NCI-H82 treated with DMSO at 0.1 percent for 48 hours (cell line): ENCODE measurements around the gene JADE2.
A peak's percentile ranks its signal among the peaks of the same experiment; 100 is the strongest.

Source experiments
- DNase-seq: peaks from one replicate; lab custom pipeline; 2025; ENCODE audit not compliant: unreplicated experiment; lab: John Stamatoyannopoulos, UW

JADE2 gene

GRCh38 chr5:134568761-134569695 is 43.6 kb downstream of the JADE2 start:
- no peak for DNase-seq

DNA sequence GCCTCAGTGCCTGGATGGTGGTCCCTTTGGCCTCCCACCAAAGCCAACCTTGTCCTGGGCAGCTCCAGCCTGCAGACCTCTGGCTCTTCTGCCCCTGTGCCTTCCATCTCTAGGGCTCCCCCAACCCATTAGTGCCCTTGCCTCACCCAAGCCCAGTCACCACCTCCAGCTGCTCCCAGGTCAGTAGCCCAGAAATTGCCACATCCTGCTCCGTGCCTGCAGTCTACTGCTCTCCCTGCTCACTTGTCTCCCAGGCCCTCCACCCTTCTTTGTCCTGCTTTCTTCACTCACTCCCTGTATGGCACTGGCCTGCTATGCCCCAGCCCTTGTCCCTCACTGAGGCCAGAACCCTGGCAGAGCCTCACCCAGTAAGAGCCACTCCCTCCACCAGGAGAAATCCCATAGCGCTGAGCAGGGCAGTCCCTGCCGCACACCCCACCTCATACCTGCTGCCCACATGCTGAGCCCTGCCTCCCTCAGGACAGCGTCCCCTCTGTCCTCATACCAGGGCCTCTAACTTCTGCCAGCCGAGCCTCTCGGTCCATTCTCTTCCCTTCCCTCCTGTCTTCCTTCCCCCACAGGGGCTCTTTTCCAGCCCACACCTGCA is 44.4 kb downstream of the JADE2 start:
- DNase-seq: no peak

DNA sequence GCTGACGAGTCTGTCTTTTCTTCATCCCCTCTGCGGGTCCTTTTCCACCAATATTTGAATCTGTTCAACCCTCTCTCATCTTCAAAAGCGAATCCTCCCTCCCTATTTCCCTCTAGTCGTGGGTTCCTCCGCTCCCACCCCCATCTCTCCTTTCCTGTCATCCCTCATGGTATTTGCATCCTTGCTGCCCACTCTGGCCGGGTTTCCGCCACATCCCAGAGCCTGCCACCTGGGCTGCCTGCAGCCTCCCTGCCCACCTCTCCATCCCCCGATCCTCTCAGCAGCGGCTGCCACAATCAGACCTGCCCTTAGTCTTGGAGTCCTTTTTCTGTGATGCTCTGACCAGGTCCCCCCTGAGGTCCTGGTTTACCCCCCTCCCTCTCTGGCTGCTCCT is 44.9 kb downstream of the JADE2 start:
- no peak for DNase-seq

- no peak for DNase-seq
Observed at GRCh38 chr5:134570886-134571285, 45.4 kb downstream of the JADE2 start.

- DNase-seq: no peak
Observed at GRCh38 chr5:134571693-134572405, 46.4 kb downstream of the JADE2 start.

DNA sequence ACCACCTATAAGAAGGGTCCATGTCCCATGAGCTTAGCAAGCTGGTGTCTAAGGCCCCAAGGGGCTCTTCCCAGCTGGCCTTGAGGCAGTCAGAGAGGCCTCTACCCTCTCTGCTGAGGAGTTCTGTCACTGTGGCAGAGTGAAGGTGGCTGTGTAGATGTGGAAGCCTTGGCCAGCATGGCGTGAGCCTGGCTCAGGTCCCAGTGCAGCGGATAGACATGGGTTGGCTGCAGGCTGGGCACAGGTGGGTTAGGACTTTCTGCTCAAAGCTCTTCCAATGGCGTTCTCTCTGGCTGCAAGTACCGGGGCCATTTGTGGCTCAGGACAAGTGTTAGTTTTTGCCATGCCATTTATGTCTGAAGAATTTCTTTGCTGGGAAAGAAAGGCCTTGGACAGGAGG is 47.3 kb downstream of the JADE2 start:
- no peak for DNase-seq

DNA sequence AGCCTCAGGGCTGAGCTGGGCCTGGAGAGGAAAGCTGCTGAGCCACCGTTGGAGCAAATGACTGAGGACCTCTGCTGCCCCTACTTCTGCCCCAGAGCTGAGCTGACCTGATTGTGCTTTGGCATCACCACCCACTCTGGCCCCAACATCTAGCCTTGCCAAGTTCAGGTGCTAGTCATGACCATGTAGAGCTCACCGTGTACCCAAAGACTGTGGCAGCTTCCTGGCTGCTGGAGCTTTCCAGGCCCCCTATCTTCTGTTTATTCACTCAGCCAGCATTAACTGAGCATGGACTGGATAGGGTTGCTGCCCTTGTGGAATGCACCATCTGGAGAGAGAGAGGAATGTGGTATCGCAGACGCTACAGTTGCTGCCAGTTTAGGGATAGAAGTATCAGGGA is 49.1 kb downstream of the JADE2 start:
- DNase-seq: no peak

- no peak for DNase-seq
Observed at GRCh38 chr5:134575316-134575715, 49.8 kb downstream of the JADE2 start.

DNA sequence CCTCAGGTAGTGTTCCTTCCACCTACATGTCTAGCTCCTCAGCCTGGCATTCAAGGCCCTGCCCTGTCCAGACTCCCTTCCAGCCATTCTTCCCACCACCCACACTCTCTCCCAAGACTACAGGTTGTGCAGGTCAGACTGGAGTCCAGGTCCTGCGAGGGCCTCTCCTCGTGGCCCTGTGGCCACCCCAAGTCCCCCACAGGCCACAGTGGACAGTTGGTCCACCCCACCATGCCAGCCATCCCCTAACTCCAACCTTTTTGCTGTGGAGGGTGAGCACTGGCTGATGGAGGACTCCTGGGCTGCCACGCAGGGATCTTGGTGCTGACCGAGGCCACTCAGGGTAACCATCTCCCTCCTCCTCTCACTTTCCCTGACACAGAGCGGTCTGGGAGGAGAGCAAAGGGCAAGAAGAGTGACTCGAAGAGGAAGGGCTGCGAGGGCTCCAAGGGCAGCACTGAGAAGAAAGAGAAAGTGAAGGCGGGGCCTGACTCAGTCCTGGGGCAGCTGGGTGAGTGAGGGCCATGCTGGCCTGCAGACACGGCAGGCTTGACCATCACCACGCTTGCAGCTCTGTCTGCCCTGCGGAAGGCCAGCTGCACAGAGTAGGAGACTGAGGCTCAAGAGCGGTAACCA is 51.0 kb downstream of the JADE2 start:
- DNase-seq: no peak

GRCh38 chr5:134577022-134577795 is 51.7 kb downstream of the JADE2 start:
- DNase-seq: no peak

DNA sequence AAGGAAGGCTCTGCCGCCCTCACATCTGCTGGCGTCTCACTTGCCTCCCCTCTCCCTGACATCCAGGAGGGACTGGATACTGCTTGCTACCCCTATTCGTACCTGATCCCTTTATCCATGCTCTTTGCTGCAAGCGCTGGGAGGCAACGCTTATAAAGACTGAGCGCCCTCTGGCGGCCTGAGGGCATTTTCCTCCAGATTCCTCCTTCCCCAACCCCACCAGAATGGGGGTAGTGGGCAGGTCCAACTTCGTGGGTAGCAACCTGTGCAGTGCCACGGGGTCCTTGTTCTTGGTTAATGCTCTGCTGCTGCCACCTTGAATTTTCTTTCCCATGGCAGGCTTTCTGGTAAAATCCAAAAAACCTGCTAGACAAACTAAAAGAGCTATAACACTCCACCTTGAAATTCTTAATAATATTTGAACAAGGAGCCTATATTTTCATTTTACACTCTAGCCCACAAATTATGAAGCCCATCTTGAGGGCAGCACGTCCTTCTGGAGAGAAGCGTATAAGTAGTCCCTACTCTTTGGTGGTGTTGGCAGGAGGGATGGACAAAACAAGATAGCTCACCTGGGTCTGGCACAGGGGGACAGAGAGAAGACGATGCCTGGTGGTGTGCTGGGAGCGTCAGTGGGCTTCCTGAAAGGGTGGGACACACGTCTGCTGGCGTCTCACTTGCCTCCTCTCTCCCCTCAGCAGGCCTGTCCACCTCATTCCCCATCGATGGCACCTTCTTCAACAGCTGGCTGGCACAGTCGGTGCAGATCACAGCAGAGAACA is 52.5 kb downstream of the JADE2 start:
- DNase-seq: peak; percentile 46

GRCh38 chr5:134578578-134579283 is 53.3 kb downstream of the JADE2 start:
- DNase-seq: no peak

GRCh38 chr5:134579284-134579771 is 53.9 kb downstream of the JADE2 start:
- DNase-seq: no peak

DNA sequence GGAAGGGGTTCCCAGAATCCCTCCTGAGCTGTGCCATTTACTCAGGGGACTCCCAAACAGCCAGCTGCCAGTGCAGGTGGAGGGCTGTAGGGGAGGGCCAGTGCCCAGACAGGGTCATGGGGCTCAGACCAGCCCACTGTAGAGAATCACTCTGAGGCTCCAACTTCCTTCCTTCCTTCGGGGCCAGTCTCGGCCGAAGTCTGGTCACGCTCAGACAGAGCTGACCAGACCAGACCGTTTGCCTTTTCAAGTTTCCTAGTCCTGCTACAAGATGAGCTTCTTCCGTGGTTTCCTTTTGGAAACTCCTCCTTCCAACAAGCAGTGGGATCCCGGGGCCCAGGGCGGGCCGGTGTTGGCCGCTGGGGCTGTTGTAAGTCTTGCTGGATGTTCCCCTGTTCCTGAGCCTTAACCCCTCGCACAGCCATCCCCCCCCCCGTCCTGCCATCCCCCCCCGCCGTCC is 54.6 kb downstream of the JADE2 start:
- DNase-seq: no peak

GRCh38 chr5:134581241-134581981 is 55.9 kb downstream of the JADE2 start:
- DNase-seq: no peak

- DNase-seq: no peak
Observed at GRCh38 chr5:134582281-134582680, 56.8 kb downstream of the JADE2 start.

DNA sequence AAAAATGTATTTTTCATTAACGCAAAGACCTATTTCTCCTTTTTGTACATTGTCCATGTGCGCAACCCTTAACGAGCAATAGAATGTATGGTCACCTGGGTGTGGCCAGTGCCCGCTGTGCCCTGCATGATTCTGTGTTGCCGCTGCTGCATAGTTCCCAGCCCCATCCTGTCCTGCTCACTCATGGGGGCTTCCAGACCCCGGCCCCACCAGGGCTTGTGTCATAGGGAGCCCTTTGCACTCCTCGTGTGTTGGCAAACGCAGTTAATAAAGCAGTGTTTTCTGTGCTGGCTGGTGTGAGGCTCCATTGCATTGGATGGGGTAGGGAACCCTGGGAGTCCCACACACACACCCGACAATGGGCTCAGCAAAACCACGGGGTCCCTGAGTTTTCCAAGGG is 57.5 kb downstream of the JADE2 start:
- no peak for DNase-seq

DNA sequence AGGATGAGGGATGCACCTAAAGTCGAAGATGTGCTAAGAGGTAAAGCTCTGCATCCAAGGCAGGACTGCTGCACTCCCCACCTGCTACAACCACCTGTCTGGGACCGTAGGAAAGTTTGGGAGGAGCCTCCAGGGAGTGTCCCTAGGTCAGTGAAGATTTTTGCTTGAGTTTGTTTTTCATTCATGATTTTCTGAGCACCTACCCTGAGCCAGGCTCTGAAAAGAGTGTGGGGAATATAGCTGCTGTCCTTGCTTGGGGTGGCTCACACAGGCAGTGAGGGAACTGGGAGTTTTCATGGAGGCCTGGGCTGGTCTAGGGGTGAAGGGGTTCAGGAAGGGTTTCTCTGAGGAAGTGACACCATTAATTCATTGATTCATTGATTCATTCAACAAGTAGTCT is 58.3 kb downstream of the JADE2 start:
- DNase-seq: no peak
